Activated CD4-positive, alpha-beta T cell treated with anti-CD3 and anti-CD28 coated beads, Interleukin-2, amount 50 U/mL, for 48 hours (primary cell): ENCODE data around the gene PDE3B.
A peak's percentile ranks its signal among the peaks of the same experiment; 100 is the strongest.
"Not testable (repeated sequence)": the region's sequence is repeated elsewhere in the genome, so short reads cannot be mapped to it uniquely, and the experiment has no call there.

ENCODE experiments used
- DNase-seq, 2 experiments: peaks; one replicate each; pipeline ENCODE4 v3.0.0-alpha.2; 2020

Gene PDE3B

GRCh38 chr11:14642453-14642852 is 1.2 kb upstream of the PDE3B start:
- DNase-seq: no peak

GRCh38 chr11:14642873-14643696 is 519 bp upstream of the PDE3B start:
- DNase-seq: no peak

GRCh38 chr11:14644226-14645014 is 816 bp downstream of the PDE3B start:
- peak; percentile 47 to 52 for DNase-seq

GRCh38 chr11:14645015-14645912 is 1.7 kb downstream of the PDE3B start:
- peak in 1 of 2 experiments; percentile 32 for DNase-seq

- DNase-seq: no peak
Observed at GRCh38 chr11:14645985-14646900, 2.6 kb downstream of the PDE3B start.

GRCh38 chr11:14650064-14650463 is 6.5 kb downstream of the PDE3B start:
- DNase-seq: no peak

- DNase-seq: no peak
Observed at GRCh38 chr11:14653090-14653489, 9.5 kb downstream of the PDE3B start.

- DNase-seq: no peak
Observed at GRCh38 chr11:14655435-14655834, 11.8 kb downstream of the PDE3B start.

GRCh38 chr11:14656536-14657457 is 13.2 kb downstream of the PDE3B start:
- no peak for DNase-seq

- DNase-seq: no peak
Observed at GRCh38 chr11:14657841-14658240, 14.2 kb downstream of the PDE3B start.

GRCh38 chr11:14664926-14665325 is 21.3 kb downstream of the PDE3B start:
- not testable (repeated sequence) for DNase-seq

GRCh38 chr11:14667329-14667728 is 23.7 kb downstream of the PDE3B start:
- DNase-seq: not testable (repeated sequence)

GRCh38 chr11:14668731-14669301 is 25.2 kb downstream of the PDE3B start:
- DNase-seq: no peak

GRCh38 chr11:14669499-14669898 is 25.9 kb downstream of the PDE3B start:
- DNase-seq: no peak

GRCh38 chr11:14669958-14670357 is 26.4 kb downstream of the PDE3B start:
- DNase-seq: no peak

- DNase-seq: no peak
Observed at GRCh38 chr11:14672635-14673034, 29.0 kb downstream of the PDE3B start.

- DNase-seq: no peak
Observed at GRCh38 chr11:14673421-14673820, 29.8 kb downstream of the PDE3B start.

GRCh38 chr11:14673824-14674405 is 30.3 kb downstream of the PDE3B start:
- DNase-seq: no peak

- no peak for DNase-seq
Observed at GRCh38 chr11:14676068-14676467, 32.5 kb downstream of the PDE3B start.

GRCh38 chr11:14677146-14677545 is 33.5 kb downstream of the PDE3B start:
- DNase-seq: no peak
